HG03045 (cell line): ENCODE measurements around the gene DNTTIP2.
A peak's percentile ranks its signal among the peaks of the same experiment; 100 is the strongest.
"Not testable (repeated sequence)": the region's sequence is repeated elsewhere in the genome, so short reads cannot be mapped to it uniquely, and the experiment has no call there.

Experiments
- ATAC-seq: cut with Tn5 transposase; IDR thresholded peaks from one replicate; pipeline ENCODE4 v1.9.1; 2021; ENCODE audit warnings: mild to moderate bottlenecking, moderate library complexity; ENCODE audit not compliant: unreplicated experiment

DNTTIP2 gene

GRCh38 chr1:93876244-93876643 lies 2.8 kb downstream of the DNTTIP2 start:
- ATAC-seq, result no peak

- ATAC-seq, result no peak
These were observed 4.9 kb downstream of the DNTTIP2 start for GRCh38 chr1:93874025-93874651.

- no peak for ATAC-seq
These were observed 7.6 kb downstream of the DNTTIP2 start for GRCh38 chr1:93871366-93871765.

DNA sequence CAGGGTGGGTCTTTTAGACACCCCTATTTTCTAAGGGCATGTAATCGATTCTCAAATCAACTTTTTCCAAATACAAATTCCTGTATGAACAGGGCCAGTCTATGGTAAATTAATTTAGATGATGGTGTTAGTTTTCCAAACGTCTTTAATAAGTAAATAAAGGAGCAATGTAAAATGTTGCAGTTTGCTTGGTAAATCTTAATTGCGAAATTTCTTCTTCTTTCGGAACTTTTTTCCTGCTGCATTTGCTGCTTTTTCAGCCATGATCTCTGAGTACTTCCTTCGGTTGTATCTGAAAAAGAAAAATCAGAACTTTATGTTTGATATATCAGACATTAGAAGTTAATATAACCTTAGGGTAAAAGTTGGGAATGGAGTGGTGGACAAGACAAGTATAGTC lies 9.4 kb downstream of the DNTTIP2 start:
- ATAC-seq, result no peak

DNA sequence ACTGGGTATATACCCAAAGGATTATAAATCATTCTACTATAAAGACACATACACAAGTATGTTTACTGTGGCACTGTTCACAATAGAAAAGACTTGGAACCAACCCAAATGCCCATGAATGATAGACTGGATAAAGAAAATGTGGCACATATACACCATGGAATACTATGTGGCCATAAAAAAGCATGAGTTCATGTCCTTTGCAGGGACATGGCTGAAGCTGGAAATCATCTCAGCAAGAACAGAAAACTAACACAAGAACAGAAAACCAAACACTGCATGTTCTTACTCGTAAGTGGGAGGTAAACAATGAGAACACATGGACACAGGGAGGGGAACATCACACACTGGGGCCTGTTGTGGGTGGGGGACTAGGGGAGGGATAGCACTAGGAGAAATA lies 10.5 kb downstream of the DNTTIP2 start:
- ATAC-seq, result not testable (repeated sequence)

DNA sequence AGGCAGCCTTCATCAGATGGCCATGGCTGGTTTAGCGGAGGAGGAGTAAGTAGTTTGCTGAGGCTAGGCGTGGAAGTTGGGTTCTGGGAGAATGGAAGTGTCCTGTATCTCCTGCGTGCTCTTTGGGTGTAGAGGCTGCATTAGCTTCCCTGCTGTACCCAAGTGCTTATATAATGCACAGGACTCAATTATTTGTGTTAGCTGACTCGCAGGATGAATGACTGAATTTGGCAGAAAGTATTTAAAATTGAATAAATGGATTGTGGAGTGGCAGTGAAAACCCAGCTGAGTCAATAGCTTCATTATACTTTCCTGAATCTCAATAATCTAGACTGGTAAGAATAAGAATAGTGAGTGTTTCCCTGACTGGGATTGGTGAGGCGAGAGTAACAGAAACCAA lies 13.8 kb downstream of the DNTTIP2 start:
- no peak for ATAC-seq

DNA sequence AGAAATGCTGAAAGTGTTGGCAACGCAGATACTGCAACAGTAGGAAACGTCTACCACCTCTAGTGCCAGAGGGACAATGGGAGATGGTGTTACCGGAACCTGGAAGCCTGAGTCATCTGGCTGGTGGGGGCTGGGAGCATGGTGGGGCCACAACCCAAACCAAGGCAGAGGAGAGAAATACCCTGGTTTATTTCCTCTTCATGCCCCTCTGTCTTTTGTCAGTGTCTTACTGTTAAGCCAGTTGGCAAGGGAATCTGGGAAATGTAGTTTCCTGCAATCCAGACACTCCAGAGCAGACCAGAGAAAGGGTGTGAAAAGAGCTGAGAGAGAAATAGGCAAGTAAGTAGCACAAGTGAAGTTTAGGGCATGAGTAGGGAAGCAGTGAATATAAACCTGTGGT lies 14.8 kb downstream of the DNTTIP2 start:
- no peak for ATAC-seq

- ATAC-seq, result not testable (repeated sequence)
These were observed 21.4 kb downstream of the DNTTIP2 start for GRCh38 chr1:93857653-93858052.

GRCh38 chr1:93855983-93856382 lies 23.0 kb downstream of the DNTTIP2 start:
- ATAC-seq, result not testable (repeated sequence)

- ATAC-seq, result no peak
These were observed 25.1 kb downstream of the DNTTIP2 start for GRCh38 chr1:93853940-93854339.

DNA sequence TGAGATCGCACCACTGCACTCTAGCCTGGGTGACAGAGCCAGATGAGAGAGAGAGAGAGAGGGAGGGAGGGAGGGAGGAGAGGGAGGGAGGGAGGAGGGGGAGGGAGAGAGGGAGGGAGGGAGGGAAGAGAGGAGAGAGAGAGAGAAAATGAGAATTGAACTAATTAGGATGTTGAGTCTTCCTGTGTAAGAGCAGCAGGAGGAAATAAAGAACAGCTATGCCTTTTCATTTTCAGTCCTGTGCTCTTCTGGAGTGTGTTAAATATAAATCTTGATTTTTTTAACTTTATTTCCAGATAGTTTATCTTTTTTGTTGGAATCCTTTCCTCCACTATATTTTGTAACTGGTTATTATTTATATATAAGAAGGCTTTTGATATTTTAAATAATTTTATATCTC lies 27.1 kb downstream of the DNTTIP2 start:
- ATAC-seq, result no peak

GRCh38 chr1:93851327-93851712 lies 27.7 kb downstream of the DNTTIP2 start:
- no peak for ATAC-seq

GRCh38 chr1:93850687-93851326 lies 28.2 kb downstream of the DNTTIP2 start:
- not testable (repeated sequence) for ATAC-seq

DNA sequence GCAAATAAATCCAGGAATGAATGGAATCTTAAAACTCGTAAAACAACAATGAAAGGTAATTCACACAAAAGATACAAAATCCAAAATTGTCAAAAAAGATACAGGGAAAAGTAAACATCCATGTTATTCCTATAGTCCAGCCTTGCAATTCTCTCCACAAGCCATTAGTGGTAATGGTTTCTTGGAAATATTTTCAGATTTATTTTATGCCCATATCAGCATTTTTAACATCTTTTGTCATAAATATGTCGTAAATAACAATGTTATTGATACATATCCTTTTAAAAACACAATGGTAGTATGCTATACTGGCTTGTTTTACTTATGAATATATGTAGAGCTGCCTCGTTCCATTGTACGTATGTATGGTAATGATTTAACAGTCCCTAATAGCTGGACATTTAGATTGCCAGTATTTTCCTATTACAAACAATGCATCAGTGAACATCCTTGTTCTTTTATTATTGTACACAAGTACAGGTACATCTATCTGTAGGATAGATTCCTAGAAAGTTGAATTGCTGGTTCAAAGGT lies 30.6 kb downstream of the DNTTIP2 start:
- ATAC-seq, result no peak

GRCh38 chr1:93847811-93848288 lies 31.2 kb downstream of the DNTTIP2 start:
- ATAC-seq, result peak; percentile 35

GRCh38 chr1:93846992-93847810 lies 31.8 kb downstream of the DNTTIP2 start:
- ATAC-seq, result peak; percentile 76

- ATAC-seq, result peak; percentile 48
These were observed 32.6 kb downstream of the DNTTIP2 start for GRCh38 chr1:93846206-93846991.

DNA sequence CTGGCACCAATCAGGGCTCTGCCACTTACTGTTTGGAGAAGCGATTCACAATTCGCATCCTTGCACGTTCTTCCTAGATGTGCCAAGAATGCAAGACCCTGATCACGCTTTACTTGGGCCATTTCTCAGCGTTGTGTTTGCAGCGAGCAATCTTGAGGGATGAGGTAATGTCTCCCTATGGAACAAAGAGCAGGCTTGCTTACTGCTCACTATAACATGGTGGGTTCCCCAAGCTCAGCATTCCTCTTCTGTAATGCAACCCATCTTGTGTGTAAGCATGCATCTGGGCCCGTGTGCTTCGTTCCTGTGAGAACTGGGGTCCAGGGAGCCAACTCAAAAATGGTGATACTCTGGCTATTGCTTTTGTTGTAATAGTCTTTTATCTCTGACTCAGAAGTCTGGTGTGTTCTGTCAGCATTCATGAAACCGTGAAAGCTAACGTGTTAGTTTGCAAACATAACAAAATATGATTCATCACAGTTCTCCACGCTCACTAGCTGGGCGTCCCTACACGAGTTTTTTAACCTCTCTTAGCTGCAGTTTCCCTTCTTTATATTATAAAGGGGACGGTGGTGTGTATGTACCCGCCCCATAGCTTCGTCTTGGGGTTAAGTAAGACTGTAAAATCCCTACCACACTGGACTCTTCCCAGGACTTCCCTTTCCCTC lies 33.3 kb downstream of the DNTTIP2 start:
- peak; percentile 3 for ATAC-seq

GRCh38 chr1:93844262-93845045 lies 34.6 kb downstream of the DNTTIP2 start:
- ATAC-seq, result no peak
